ENCODE measurements around the gene TREML2.
"Not testable (repeated sequence)": the region's sequence is repeated elsewhere in the genome, so short reads cannot be mapped to it uniquely, and the experiment has no call there.

The TREML2 gene, protein sequence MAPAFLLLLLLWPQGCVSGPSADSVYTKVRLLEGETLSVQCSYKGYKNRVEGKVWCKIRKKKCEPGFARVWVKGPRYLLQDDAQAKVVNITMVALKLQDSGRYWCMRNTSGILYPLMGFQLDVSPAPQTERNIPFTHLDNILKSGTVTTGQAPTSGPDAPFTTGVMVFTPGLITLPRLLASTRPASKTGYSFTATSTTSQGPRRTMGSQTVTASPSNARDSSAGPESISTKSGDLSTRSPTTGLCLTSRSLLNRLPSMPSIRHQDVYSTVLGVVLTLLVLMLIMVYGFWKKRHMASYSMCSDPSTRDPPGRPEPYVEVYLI

DNA sequence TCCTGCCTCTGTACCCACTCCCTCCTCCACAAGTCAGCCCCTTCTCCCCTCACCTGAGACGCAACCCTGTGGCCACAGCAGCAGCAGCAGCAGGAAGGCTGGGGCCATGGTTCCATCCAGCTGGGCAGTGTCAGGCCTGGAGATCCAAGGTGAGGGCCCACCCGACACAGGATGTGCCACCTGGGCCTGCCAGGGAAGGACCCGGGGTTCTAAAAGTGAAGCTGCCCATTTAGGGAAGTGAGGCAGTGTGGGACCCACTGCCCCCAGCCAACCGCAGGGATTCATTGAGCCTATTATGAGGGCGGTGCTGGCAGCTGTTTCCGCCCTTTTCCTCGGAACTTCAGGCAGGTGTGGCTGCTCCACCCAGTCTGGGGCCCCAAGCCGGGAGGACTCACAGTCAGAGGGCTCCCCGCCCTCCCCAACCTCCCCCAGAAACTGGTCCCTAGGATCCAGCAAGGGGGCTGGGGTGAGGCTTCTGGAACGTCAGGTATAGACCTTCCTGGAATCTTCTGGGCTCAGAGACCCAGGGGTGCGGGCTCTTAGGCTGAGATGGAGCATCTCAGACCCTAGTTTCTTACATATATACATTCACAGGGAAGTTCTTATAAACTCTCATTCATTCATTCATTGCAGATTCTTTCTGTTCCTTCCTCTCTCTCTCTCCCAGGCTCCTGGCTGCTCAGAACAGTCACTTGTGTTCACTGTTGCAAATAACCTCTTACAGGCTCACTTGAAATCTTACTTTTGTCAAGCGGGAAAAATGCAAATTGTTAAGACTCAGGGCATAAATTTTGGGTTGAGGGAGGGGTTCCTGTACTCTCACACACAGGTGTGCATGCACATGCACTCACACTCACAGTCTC is at the start of gene TREML2:
TSS of gene TREML2 (minus strand) at position 249 of the 863 bp plus-strand sequence. CDS start at position 108, 141 bp downstream.
- DNase-seq (ENCODE audit: low read depth in 2 of 2) = peak in 1 of 2 experiments; percentile 15

DNA sequence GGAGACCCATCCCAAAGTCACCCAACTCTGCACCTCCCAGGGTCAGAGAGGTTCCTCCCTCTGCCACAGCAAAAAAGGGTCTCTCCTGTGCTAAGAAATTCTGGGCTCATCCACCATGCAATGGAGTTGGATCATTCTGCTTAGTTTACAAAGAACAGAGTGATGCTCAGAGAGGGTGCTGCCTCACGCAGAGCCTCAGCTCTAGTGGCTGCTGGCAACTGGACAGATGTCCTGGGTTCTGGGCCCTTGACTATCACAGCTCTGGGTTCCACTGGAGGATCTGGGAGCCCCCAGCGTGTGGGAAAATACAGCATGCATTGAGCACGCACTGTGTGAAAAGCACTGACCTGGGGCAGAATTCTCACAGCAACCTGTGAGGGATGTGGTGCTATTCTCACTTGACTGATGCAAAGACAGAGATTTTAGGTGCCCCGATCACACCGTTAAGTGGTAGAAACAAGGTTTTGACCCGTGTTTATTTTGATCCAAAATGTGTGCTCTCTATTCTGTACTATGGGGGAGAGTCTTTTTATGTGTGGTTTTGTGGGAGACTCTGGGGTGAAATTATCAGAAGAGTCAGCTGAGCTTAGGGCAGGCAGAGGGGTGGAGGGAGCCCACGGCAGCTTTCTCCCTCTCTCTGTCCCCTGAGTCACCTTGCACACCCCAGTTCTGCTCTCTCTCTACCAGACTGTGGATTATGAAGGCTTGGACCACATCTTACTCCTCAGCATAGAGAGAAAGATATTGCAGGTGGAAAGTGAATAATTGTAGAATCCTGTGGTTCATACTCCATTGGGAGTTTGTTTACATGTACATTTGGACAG is 47.1 kb upstream of the TREML2 start:
- DNase-seq (ENCODE audit: low read depth in 2 of 2) = no peak

DNA sequence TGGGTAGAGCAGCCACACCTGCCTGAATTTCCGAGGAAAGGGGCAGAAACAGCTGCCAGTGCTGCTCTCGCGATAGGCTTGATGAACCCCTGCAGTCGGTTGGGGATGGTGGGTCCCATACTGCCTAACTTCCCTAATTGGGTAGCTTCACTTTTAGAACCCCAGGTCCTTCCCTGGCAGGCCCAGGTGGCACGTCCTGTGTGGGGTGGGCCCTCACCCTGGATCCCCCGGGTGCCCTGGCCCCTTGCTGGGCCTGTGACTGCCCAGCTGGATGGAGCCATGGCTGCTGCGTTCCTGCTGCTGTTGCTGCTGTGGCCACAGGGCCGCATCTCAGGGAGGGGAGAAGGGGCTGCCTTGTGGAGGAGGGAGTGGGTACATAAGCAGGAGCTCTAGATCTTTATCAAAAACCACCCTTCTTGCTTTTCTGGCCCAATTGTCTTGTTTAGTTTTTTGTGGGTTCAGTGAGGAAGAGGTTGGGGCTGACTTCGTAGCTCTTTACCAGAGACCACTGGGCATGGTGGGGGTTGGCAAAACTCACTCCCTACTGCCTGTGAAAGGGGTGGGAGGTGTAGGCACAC is 46.4 kb upstream of the TREML2 start:
- no peak for DNase-seq (ENCODE audit: low read depth in 2 of 2)

DNA sequence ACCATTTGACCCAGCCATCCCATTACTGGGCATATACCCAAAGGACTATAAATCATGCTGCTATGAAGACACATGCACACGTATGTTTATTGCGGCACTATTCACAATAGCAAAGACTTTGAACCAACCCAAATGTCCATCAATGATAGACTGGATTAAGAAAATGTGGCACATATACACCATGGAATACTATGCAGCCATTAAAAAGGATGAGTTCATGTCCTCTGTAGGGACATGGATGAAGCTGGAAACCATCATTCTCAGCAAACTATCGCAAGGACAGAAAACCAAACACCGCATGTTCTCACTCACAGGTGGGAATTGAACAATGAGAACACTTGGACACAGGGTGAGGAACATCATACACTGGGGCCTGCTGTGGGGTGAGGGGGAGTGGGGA is 45.6 kb upstream of the TREML2 start:
- DNase-seq (ENCODE audit: low read depth in 2 of 2) = not testable (repeated sequence)

DNA sequence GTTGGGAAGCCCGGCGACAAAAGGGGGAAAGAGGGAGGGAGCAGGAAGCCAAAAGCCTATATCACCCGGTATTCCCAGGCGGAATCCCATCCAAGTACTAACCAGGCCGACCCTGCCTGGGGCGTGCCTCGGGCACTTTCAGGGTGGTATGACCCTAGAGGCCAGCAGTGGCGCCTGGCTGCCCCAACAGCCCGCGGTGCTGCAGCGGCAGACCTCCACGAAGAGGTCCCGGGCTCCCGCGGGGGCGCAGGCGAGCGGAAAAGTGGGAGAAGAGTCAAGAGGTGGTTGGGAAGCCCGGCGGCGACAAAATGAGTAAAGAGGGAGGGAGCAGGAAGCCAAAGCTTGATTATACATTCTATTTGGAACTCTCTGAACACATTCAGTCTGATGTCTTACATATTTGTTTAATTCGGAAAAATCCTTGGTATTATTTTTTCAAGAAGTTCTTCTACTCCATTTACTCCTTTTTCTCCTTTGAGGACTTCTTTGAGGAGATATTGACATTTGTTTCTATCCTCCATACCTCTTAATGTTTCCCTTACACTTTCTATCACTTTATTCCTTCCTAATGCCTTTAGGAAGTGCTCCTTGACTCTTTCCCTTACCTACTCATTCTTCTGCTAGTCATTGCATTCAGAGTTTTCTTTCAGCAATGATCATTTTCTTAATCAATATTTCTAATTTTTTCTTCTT is 38.7 kb upstream of the TREML2 start:
- no peak for DNase-seq (ENCODE audit: low read depth in 2 of 2)

DNA sequence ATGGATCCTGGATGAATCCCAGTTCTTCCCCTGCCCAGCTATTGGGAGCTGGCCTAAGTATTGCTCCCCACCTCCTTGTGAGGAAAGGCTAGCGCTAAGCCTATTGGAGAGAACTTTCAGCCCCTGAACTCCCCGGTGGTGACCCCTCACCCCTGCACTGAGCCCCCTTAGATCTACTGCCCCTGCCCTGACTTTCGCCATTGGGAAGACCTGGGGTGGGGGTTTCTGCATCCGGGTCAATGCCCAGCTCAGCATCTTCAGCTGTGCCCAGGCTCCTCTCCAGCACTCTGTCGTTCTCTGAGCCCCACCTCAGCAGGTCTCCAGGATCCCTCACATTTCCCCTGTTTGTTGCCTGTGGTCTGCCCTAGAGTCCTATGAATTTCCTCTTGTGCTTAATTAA is 36.2 kb upstream of the TREML2 start:
- no peak for DNase-seq (ENCODE audit: low read depth in 2 of 2)

DNA sequence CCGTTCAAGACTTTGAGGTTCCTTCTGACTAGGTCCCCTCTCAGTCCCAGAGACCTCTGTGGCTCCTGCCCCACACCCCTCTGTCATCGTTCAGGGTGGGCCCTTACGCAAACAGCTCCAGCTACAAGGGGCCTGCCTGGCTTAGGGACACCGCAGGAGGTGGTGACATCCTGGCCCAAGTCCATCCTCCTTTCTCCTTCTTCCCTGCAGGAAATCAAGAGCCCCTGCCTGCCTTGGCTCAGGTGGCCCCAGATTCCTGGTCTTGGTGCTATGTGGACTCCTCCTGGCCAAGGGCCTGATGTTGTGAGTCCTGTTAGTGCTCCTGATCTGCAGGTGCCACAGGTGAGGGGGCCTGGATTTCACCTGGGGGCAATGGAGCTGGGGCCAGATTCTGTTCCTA is 35.3 kb upstream of the TREML2 start:
- DNase-seq (ENCODE audit: low read depth in 2 of 2) = no peak

DNA sequence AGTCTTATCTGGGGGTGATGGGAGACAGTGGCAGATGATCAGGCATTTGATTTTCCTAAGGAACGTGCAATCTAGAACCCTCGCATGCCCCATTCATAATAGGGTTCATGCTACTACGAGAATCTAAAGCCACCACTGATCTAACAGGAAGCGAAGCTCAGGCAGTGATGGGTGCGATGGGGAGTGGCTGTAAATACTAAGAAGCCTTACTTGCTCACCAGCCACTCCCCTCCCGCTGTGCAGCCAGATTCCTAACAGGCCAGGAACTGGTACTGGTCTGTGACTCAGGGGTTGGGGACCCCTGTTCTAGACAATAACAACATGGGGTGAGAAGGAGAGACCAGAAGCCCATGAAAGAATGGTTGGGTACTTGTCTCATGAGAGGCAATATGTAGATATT is 31.7 kb upstream of the TREML2 start:
- no peak for DNase-seq (ENCODE audit: low read depth in 2 of 2)

DNA sequence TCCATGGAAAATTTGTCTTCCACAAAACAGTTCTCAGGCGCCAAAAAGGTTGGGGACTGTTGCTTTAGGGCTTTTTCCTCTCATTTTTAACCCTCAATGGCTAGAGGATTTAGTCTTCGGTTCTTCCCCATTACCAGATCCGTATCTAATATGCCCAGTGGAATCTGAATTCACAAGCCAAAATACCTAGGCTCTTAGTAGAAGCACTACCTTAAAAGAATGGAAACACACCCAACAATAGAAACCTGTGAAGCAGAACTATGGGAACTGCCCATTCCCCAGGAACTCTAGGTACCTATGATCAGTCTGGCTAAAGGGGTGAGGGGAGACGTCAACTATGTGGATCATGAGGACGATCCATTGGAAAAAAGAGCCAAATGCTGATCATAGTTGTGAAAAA is 30.3 kb upstream of the TREML2 start:
- DNase-seq (ENCODE audit: low read depth in 2 of 2) = no peak

DNA sequence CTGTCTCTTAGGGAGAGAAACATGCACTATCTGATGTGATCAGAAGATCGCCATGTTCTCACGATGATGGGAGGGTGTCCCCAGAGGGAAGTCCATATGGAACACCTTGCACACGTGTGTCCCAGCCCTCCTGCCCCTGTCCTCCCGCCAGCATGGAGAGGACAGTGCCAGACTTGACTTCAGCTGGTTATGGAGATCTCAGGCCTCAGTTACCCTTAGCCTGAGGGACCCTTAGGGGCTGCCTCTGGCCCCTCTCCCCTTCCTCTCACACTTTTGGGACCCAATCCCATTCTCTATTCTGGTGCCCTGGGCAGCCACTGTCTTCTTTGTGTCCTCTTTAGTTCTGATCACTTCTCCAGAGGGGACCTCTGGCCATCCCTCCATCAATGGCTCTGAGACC is 28.8 kb upstream of the TREML2 start:
- no peak for DNase-seq (ENCODE audit: low read depth in 2 of 2)

DNA sequence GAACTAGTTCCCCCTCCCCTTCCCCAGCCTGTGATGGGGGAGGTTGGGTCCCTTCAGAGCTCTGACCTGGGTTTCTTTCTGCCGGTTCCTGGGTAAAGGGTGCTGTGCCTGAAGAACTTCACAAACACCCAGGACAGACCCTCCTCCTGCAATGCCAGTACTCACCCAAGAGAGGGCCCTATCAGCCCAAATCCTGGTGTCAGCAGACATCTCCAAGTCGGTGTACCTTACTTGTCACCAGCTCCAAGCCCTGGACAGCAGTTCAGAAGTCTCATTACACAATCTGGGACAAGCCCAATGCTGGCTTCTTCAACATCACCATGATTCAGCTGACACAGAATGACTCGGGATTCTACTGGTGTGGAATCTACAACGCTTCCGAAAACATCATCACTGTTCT is 27.7 kb upstream of the TREML2 start:
- no peak for DNase-seq (ENCODE audit: low read depth in 2 of 2)

DNA sequence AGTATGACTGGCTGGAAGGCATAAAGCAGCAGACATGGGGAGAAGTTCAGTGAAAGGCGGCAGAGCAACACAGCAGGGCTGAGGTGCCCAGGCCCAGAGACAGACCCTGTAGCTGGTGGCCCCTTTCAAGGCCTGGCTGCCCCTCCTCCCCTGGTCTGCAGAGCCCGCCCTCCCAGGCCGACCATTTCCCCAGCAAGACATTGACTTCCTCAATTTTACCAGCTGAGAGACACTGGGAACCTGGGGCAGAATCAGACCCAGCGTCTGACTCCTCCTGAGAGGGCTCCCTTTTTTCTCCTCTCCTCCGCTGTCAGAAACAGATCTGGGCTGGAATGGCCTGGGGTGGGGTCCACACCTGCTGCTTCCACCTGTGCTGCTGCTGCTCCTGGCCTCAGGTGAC is 27.1 kb upstream of the TREML2 start, which contains the start of gene TREML4:
TSS of gene TREML4 (plus strand) at position 254 of the 400 bp plus-strand sequence. CDS start at position 333, 79 bp downstream.
- DNase-seq (ENCODE audit: low read depth in 2 of 2) = no peak

DNA sequence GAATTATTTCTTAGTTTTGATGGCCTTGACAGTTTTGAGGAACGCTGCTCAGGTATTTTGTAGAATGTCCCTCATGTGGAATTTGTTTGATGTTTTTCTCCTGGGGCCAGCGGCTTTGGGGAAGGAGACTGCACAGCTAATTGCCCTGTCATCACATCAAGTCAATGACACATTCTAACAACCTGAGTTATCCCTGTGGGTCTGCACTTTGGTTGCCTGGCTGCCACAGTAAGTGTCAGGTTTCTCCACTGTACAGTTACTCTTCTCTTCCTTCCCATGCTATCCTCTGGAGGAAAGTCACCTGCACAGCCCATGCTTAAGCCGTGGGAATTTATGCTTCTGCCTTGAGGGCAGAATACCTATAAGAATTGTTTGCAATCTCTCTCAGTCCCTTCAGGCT is 25.8 kb upstream of the TREML2 start:
- DNase-seq (ENCODE audit: low read depth in 2 of 2) = no peak

DNA sequence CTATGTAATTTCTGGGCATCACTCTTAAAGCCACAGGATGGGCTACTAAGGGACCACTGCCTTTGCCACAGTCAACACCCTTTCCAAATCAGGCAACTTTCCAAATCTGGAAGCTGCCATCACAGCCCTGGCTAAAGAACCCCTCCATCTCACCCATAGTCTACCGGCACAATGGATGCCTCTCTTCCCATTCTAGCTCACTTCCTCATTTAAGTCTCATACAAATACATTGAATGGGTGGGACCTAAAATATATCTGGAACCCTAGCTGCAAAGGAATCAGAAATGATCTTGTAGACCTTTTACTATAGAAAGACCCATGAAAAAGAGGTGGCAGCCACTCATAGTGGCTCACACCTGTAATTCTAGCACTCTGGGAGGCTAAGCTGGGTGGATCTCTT is 23.9 kb upstream of the TREML2 start:
- DNase-seq (ENCODE audit: low read depth in 2 of 2) = no peak

DNA sequence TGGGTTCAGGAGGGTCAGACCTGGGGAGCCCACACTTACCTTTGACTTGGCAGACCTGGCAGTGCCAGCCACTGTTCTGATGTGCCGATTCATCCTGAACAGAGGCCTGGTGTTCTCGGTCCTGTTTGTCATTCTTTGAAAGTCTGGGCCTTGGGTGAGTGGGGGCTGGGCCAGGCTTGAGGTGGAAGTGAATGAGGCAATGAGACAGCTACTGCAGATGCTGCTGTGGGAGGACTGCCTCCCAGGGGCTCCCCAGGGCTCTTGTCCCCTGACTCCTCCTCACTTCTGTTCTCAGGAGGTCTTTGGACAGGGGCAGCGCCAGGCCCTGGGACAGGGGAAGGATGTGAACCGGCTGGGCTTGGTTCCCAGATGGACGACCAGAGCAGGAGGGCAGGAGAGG is 21.6 kb upstream of the TREML2 start:
- no peak for DNase-seq (ENCODE audit: low read depth in 2 of 2)

DNA sequence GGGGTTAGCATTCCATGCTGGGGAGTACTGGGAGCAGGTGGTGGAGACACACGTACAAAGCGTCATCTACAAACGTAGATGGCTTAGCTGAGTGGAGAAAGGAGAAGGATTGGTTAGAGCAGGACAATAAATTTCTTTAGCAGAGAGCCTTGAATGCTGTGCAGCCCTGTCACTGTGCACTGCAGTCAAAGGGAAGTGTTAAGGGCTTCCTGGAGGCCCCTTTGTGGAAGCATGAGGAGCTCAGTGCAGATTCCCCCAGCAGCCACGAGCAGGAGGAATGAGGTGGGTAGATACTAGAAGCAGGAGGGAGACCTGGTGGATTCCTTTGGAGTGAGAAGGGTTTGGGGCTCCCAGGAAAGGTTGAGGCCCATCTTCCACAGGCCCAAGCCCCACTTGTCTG is 21.1 kb upstream of the TREML2 start:
- DNase-seq (ENCODE audit: low read depth in 2 of 2) = no peak

DNA sequence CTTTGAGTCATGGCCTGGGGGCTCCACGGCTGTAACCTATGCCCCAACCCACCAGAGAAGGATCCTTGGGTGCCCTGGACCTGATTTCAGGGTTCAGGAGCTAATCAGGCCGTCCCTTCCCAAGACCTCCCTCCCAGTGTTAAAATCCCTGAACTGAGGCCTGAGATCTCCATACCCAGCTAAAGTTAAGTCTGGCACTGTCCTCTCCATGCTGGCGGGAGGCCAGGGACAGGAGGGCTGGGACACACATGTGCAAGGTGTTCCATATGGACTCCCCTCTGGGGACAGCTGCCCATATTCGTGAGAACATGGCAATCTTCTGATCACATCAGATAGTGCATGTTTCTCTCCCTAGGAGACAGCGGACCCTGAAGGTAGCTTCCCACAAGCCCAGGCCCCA is 15.7 kb upstream of the TREML2 start:
- no peak for DNase-seq (ENCODE audit: low read depth in 2 of 2)

DNA sequence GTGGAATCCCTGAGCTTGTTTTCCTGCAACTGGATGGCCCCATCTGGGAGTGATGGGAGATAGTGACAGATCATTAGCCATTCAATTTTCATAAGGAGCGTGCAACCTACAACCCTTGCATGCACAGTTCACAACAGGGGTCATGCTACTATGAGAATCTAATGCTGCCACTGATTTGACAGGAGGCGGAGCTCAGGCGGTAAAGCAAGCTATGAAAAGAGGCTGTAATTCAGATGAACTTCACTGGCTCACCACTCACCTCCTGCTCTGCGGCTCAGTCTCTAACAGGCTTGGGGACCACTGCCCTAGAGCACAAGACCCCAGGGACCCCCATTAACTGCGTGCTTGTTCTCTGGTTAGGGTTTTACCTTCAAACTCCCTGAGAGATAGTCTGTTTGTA is 14.8 kb upstream of the TREML2 start:
- no peak for DNase-seq (ENCODE audit: low read depth in 2 of 2)

DNA sequence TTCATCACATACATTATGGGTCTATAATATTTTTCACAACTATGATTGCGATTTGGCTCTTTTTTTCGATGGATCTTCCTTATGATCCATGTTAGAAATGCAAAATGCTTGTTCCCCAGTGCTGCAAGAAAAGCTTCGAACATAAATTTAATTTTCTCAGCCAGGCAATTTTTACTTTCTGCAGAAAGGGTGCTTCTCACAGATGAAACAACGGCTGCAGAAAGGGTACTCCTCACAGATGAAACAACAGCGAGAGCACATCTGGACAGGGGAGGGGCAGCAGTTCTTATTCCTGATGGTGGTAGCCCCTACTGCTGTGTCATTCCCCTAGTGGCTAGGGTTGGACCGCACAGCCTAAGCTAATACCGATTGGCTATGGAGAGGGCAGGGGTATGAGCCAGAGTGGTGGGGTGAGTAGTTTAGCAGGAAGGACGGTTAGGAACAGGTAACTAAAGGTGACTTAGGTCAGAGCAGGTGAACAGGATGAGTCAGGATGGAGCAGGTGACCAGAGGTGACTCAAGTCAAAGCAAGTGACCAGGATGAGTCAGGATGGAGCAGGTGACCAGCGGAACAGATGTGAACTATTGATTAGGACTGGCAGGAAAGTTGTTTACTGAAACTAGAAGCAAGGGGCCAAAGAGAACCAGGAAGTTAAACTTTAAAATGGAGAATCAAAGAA is 13.8 kb upstream of the TREML2 start:
- DNase-seq (ENCODE audit: low read depth in 2 of 2) = no peak

DNA sequence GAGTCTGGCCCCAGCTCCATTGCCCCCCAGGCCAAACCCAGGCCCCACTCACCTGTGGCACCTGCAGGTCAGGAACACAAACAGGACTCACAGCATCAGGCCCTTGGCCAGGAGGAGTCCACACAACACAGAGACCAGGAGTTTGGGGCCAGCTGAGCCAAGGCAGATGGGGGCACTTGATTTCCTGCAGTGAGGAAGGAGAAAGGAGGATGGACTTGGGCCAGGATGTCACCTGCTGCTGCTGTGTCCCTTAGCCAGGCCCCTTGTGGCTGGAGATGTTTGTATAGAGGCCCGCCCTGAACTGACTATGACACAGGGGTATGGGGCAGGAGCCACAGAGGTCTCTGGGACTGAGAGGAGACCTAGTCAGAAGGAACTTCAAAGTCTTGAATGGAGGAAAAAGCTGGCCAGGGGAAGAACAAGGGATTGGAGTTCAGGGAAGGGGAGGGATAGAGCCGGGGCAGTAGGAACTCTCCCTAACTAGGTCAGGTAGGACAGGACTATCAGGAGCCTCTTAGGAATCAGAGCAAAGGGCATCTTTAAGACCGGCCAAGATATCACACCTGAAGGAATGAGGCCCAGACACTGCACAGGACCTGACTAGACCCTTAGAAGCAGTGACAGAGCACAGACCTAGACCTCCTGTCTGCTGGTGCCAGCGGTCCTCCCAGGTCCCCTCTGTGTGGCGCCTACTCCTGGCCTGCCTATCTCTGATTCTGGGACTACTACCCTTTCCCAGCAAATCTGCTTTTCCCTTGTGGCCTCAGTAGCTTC is 8.8 kb upstream of the TREML2 start:
- DNase-seq (ENCODE audit: low read depth in 2 of 2) = no peak

Measured in stimulated activated CD4-positive, alpha-beta T cell treated with anti-CD3 and anti-CD28 coated beads, Interleukin-12 subunit alpha, Interleukin-12 subunit beta, amount 100 ng/mL, for 24 hours (primary cell).